Activated T-helper 2 cell treated with anti-CD3 and anti-CD28 coated beads, Interferon-gamma antibody, Interleukin-2, Interleukin-4, amounts not matched to agents 10 μg/mL and 5 μg/mL and 100 μg/mL, durations not matched to agents 14 hours and 24 hours and 36 hours (primary cell): ENCODE data around the gene AXIN2. TPM values are rescaled to one million over a fixed set of nuclear protein-coding genes. Genes with fewer than 3 reads are reported as not detected.
A peak's percentile ranks its signal among the peaks of the same experiment; 100 is the strongest.
"Not testable (repeated sequence)": the region's sequence is repeated elsewhere in the genome, so short reads cannot be mapped to it uniquely, and the experiment has no call there.

Experiments
- DNase-seq: peaks from one replicate; pipeline ENCODE4 v3.0.0; 2021; ENCODE audit warnings: low spot score
- H3K27ac Mint-ChIP-seq: one replicate; pipeline ENCODE4 v1.8.0; 2021; ENCODE audit warnings: mixed read lengths
- H3K27me3 Mint-ChIP-seq: one replicate; pipeline ENCODE4 v1.8.0; 2021; ENCODE audit warnings: low read depth, mixed read lengths
- H3K36me3 Mint-ChIP-seq: one replicate; pipeline ENCODE4 v1.8.0; 2021; ENCODE audit warnings: low read depth, mixed read lengths
- H3K4me1 Mint-ChIP-seq: one replicate; pipeline ENCODE4 v1.8.0; 2021; ENCODE audit warnings: low read depth, mixed read lengths
- H3K4me3 Mint-ChIP-seq: one replicate; pipeline ENCODE4 v1.8.0; 2021; ENCODE audit warnings: low read depth, mild to moderate bottlenecking, moderate library complexity, mixed read lengths
- H3K9me3 Mint-ChIP-seq: one replicate; pipeline ENCODE4 v1.8.0; 2021; ENCODE audit warnings: mixed read lengths
- intact Hi-C: fragments of 100-400 bp; cut with micrococcal nuclease; formaldehyde crosslinking; loops from one replicate; pipeline ENCODE4 v1.15.1; 2023
- total RNA-seq: library from RNA; stranded (reverse); gene quantifications from 2 replicates; pipeline ENCODE4 v1.2.3, GENCODE V29; 2022

Gene AXIN2
- total RNA-seq, 1 donor from 2014 or later = 6.8 TPM

DNA sequence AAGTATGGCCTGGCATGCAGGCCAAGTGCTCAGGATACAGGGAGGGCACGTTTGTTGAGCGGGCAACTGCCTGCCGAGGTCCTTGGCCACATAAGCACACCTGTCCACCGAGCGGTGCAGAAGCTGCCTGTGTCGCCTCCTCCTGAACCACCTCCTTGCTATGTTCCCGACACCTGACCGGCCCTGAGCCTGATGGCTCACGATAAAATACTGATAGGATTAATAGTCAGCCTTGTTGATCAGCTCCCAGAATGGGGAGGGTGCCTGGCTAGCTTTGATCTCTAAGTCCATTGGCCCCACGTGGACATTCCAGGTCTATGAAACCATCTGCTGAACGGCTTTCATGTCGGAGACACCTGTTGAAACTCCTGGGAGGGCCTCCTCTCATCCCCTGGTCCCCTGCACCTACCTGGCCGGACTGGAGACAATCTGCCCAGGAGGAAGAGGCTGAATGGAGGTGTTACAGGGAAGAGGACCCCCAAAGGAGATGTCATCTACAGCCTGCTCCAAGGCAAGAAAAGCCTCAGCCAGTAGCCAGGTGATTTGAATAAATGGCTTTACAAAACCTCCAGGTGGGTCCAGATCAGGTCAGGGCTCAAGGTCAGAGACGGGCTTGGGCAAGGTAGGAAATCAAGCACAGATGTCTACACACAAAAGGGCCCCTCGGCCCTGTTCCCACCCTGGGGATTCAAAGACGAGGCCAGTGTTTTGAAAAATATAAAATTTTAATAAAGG, 33.4 kb downstream of the AXIN2 start:
- no peak overlapping the region for H3K27ac Mint-ChIP-seq
- peaks cover 11% of the 10 kb centered on the region for H3K27me3 Mint-ChIP-seq
- H3K9me3 Mint-ChIP-seq = no peaks in the 10 kb centered on the region
- no peak for DNase-seq
- intact Hi-C loops = no loop called here
- peaks cover 19% of the 10 kb centered on the region for H3K36me3 Mint-ChIP-seq
- H3K4me1 Mint-ChIP-seq = peaks cover 15% of the 10 kb centered on the region
- H3K4me3 Mint-ChIP-seq = no peak overlapping the region

- H3K27me3 Mint-ChIP-seq = peaks cover 14% of the 10 kb centered on the region
- peaks cover 19% of the 10 kb centered on the region for H3K36me3 Mint-ChIP-seq
- H3K4me1 Mint-ChIP-seq = peaks cover 20% of the 10 kb centered on the region
- no peak overlapping the region for H3K4me3 Mint-ChIP-seq
- no peak overlapping the region for H3K27ac Mint-ChIP-seq
- H3K9me3 Mint-ChIP-seq = no peaks in the 10 kb centered on the region
- intact Hi-C loops = no loop called here
- no peak for DNase-seq
Measured at GRCh38 chr17:65527381-65527780, 34.1 kb downstream of the AXIN2 start.

GRCh38 chr17:65526854-65527253, 34.6 kb downstream of the AXIN2 start:
- H3K36me3 Mint-ChIP-seq = peaks cover 16% of the 10 kb centered on the region
- H3K27me3 Mint-ChIP-seq = peaks cover 16% of the 10 kb centered on the region
- intact Hi-C loops, DNase-seq, H3K27ac Mint-ChIP-seq, H3K4me3 Mint-ChIP-seq, H3K9me3 Mint-ChIP-seq: not testable (repeated sequence)
- H3K4me1 Mint-ChIP-seq = peaks cover 22% of the 10 kb centered on the region

- peak overlapping the region; percentile 53 for H3K4me3 Mint-ChIP-seq
- intact Hi-C loops = loop anchor here (1.0 kb wide), 3 partner anchors 32 to 295 kb away; no protein-coding TSS in a partner anchor
- no peak for DNase-seq
- no peaks in the 10 kb centered on the region for H3K9me3 Mint-ChIP-seq
- H3K36me3 Mint-ChIP-seq = peaks cover 4% of the 10 kb centered on the region
- peak overlapping the region; percentile 79 for H3K27ac Mint-ChIP-seq
- H3K4me1 Mint-ChIP-seq = peaks cover 24% of the 10 kb centered on the region
- H3K27me3 Mint-ChIP-seq = peaks cover 32% of the 10 kb centered on the region
Measured at GRCh38 chr17:65523853-65524664, 37.4 kb downstream of the AXIN2 start.

- Mint-ChIP-seq H3K4me1 (peaks cover 24% of the 10 kb centered on the region), H3K27me3 (peaks cover 36% of the 10 kb centered on the region), H3K4me3 (peak overlapping the region; percentile 53), H3K27ac (peak overlapping the region; percentile 79), H3K36me3 (no peaks in the 10 kb centered on the region), H3K9me3 (no peaks in the 10 kb centered on the region)
- intact Hi-C loops = loop anchor here (1.0 kb wide), 3 partner anchors 33 to 294 kb away; no protein-coding TSS in a partner anchor
- no peak for DNase-seq
Measured at GRCh38 chr17:65523411-65523810, 38.0 kb downstream of the AXIN2 start.

- peaks cover 38% of the 10 kb centered on the region for H3K27me3 Mint-ChIP-seq
- intact Hi-C loops = loop anchor here (1.0 kb wide), 3 partner anchors 33 to 294 kb away; no protein-coding TSS in a partner anchor
- peaks cover 24% of the 10 kb centered on the region for H3K4me1 Mint-ChIP-seq
- DNase-seq = no peak
- peak overlapping the region; percentile 26 for H3K27ac Mint-ChIP-seq
- no peaks in the 10 kb centered on the region for H3K36me3 Mint-ChIP-seq
- no peak overlapping the region for H3K4me3 Mint-ChIP-seq
- H3K9me3 Mint-ChIP-seq = no peaks in the 10 kb centered on the region
Measured at GRCh38 chr17:65522751-65523404, 38.6 kb downstream of the AXIN2 start.

DNA sequence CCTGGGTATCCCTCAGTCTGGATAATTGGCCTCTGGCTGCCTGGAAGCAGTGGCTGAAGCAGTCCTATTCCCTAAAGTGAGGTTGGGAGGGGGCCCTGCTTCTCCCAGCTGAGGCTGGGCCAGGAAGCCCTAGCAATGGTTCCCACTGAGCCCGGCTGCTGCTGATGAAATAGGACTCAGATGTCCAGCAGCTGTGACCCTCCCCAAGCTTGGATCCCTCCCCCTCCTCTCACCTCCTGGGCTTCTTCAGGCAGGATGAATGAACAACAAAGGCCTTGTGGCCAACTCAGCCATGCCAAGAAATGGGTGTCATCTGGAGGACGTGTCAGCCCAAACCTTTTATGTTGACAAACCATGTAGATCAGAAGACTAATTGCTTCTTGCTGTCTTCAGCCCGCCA, 42.0 kb downstream of the AXIN2 start:
- Mint-ChIP-seq H3K4me1 (peaks cover 25% of the 10 kb centered on the region), H3K36me3 (no peaks in the 10 kb centered on the region), H3K4me3 (no peak overlapping the region), H3K27me3 (peaks cover 44% of the 10 kb centered on the region), H3K27ac (no peak overlapping the region), H3K9me3 (no peaks in the 10 kb centered on the region)
- intact Hi-C loops = no loop called here
- no peak for DNase-seq

- Mint-ChIP-seq H3K27me3 (peaks cover 40% of the 10 kb centered on the region), H3K27ac (no peak overlapping the region), H3K4me3 (no peak overlapping the region), H3K36me3 (no peaks in the 10 kb centered on the region), H3K9me3 (no peaks in the 10 kb centered on the region), H3K4me1 (peaks cover 22% of the 10 kb centered on the region)
- intact Hi-C loops = no loop called here
- no peak for DNase-seq
Measured at GRCh38 chr17:65518256-65518655, 43.2 kb downstream of the AXIN2 start.

DNA sequence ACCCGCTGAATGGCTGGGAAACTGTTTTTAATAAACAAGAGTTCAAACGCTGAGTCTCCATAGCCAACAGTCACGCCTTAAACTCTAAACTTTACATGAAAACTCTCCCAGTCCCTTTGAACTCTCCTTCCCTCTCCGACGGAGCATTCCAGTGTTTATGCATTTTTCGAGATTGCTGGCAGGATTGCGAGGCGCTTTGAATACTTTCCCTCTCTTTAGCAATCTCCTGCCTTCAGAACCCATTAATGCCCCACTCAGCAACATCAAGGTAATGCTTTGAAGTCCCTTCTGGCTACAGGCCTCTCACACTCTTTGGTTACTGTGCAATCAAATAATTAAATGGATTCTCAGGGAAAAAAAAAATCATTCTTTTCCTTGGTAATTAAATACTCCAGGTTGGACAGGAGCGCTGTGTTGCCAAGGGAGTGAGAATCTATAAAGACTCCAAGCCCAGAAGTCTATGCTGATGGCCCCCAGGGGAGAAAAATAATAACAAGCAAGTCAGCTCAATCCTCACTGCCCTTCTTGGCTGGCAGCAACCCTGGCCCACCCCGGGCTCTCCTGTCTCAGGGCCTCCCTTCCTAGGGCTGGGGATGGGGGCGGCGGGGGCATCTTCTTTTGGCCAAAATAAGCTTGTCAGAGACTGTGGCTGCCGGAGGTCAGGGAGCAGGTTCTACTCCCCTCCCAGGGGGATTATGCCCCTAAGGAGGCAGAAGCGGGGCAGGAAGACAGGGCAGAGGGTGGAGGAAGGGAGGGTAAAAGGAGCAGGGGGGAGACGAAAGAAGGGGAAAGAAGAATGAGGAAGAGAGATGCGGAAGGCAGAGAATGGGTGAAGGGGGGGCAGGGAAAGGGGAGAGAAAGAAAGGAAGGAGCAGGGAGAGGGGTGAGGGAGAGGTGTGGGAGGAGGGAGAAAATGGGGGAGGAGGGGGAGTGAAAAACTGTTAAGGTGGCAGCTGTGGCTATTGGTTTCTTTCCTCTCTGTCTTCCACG, 45.2 kb downstream of the AXIN2 start:
- Mint-ChIP-seq H3K36me3 (no peaks in the 10 kb centered on the region), H3K9me3 (no peaks in the 10 kb centered on the region), H3K4me3 (no peak overlapping the region), H3K4me1 (peaks cover 12% of the 10 kb centered on the region), H3K27ac (no peak overlapping the region), H3K27me3 (peaks cover 40% of the 10 kb centered on the region)
- DNase-seq = no peak
- intact Hi-C loops = loop anchor here (2.0 kb wide), 3 partner anchors 41 to 287 kb away; no protein-coding TSS in a partner anchor

- Mint-ChIP-seq H3K27ac (no peak overlapping the region), H3K27me3 (peaks cover 39% of the 10 kb centered on the region), H3K36me3 (no peaks in the 10 kb centered on the region), H3K4me1 (peaks cover 12% of the 10 kb centered on the region), H3K4me3 (no peak overlapping the region), H3K9me3 (no peaks in the 10 kb centered on the region)
- no peak for DNase-seq
- intact Hi-C loops = loop anchor here (2.0 kb wide), 3 partner anchors 41 to 287 kb away; no protein-coding TSS in a partner anchor
Measured at GRCh38 chr17:65515512-65515911, 45.9 kb downstream of the AXIN2 start.

DNA sequence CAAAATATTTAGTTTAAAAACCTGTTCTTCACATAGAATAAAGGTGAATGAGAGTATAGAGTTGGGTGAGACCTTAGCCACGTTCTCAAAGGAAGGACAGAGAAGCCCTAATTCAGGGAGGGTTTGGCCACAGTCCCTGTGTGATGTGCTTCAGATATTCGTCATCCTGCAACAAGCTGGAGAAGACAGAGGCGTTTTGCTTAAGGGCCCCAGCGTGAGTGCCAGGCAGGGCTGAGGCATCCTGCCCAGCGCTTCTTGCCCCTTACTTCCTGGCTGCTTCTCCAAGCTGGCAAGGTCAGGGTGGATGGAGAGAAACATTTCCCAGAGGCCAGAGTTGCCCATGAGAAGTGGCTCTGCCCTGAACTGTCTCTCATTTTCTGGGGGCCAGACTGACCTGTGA, 46.9 kb downstream of the AXIN2 start:
- H3K9me3 Mint-ChIP-seq = no peaks in the 10 kb centered on the region
- intact Hi-C loops = loop anchor here (2.0 kb wide), 3 partner anchors 42 to 286 kb away; no protein-coding TSS in a partner anchor
- H3K27ac Mint-ChIP-seq = peak overlapping the region; percentile 18
- peaks cover 11% of the 10 kb centered on the region for H3K4me1 Mint-ChIP-seq
- H3K4me3 Mint-ChIP-seq = no peak overlapping the region
- DNase-seq = no peak
- H3K36me3 Mint-ChIP-seq = no peaks in the 10 kb centered on the region
- H3K27me3 Mint-ChIP-seq = peaks cover 36% of the 10 kb centered on the region
